ENCODE data around the gene ITPRIPL2. TPM values are rescaled to one million over a fixed set of nuclear protein-coding genes. Genes with fewer than 3 reads are reported as not detected.

ITPRIPL2 gene
- total RNA-seq, 1 donor from 2014 or later: 71.2 TPM

GRCh38 chr16:19092653-19093410 lies 20.9 kb upstream of the ITPRIPL2 start:
- DNase-seq (ENCODE audit: extremely low spot score in 2 of 2): no peak
- intact Hi-C loops (cut with DNase I): no loop called here

DNA sequence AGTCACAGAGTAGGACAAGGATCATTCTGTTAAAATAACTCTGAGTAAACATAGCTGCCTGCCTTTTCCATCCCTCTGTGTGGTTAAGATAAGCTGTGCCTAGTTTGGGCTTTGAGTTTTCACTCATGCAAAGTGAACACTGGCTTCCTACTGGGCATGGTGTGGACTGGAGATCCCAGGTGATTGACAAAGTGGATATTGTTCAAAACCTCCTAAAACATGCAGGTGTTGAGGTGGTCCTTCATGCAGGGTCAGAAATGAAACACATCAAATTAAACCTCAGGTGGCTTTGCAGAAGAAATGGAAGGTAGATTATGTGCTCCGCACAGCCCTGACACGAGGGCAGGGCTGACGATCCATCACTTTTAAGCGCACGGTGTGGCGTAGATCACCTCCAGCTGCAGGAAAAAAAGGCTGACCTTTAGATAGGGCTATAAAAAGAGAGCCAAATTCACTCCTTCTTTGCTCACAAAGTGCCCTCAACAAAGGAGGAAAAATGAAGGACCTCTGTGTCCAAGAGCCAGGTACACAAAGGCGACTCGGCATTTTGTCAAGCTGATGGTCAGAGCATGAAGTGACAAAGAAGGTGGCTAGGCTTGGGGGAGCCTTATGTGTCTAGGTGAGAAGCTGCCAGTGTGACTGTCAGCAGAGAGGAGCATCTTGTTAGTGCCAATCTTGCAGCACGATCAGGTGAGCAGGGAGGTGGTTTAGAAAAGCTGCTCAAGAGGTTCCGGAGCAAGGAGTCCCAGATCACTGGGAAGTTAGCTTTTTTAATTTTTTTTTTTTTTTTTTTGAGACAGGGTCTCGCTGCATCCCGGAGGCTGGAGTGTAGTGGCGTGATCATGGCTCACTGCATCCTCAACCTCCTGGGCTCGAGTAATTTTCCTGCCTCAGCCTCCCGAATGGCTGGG lies 19.9 kb upstream of the ITPRIPL2 start:
- no peak overlapping the region for H3K4me3 ChIP-seq
- TF ChIP-seq, protein P1, sequence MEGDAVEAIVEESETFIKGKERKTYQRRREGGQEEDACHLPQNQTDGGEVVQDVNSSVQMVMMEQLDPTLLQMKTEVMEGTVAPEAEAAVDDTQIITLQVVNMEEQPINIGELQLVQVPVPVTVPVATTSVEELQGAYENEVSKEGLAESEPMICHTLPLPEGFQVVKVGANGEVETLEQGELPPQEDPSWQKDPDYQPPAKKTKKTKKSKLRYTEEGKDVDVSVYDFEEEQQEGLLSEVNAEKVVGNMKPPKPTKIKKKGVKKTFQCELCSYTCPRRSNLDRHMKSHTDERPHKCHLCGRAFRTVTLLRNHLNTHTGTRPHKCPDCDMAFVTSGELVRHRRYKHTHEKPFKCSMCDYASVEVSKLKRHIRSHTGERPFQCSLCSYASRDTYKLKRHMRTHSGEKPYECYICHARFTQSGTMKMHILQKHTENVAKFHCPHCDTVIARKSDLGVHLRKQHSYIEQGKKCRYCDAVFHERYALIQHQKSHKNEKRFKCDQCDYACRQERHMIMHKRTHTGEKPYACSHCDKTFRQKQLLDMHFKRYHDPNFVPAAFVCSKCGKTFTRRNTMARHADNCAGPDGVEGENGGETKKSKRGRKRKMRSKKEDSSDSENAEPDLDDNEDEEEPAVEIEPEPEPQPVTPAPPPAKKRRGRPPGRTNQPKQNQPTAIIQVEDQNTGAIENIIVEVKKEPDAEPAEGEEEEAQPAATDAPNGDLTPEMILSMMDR (IDR thresholded peaks at IDR 0.05): no peak
- TF ChIP-seq POLR2AphosphoS5 (IDR thresholded peaks at IDR 0.05; ENCODE audit: insufficient read depth in 1 of 2, low read depth in 1 of 2) (no peak), POLR2A (IDR thresholded peaks at IDR 0.05) (no peak)
- H3K27me3 ChIP-seq: no peaks in the 10 kb centered on the region
- no peaks in the 10 kb centered on the region for H3K4me1 ChIP-seq
- no peaks in the 10 kb centered on the region for H3K9me3 ChIP-seq
- H3K36me3 ChIP-seq: no peaks in the 10 kb centered on the region
- DNase-seq (ENCODE audit: extremely low spot score in 2 of 2): no peak
- H3K27ac ChIP-seq: no peak overlapping the region
- intact Hi-C loops (cut with DNase I): no loop called here

More at GRCh38 chr16:19092653-19093410, 20.9 kb upstream of the ITPRIPL2 start:
- no peaks in the 10 kb centered on the region for H3K4me1 ChIP-seq
- H3K36me3 ChIP-seq: no peaks in the 10 kb centered on the region
- no peaks in the 10 kb centered on the region for H3K9me3 ChIP-seq
- H3K27ac ChIP-seq: no peak overlapping the region
- TF ChIP-seq POLR2AphosphoS5 (IDR thresholded peaks at IDR 0.05; ENCODE audit: insufficient read depth in 1 of 2, low read depth in 1 of 2) (no peak), POLR2A (IDR thresholded peaks at IDR 0.05) (no peak)
- TF ChIP-seq, protein P1 (IDR thresholded peaks at IDR 0.05): no peak
- no peaks in the 10 kb centered on the region for H3K27me3 ChIP-seq
- H3K4me3 ChIP-seq: no peak overlapping the region

GRCh38 chr16:19094542-19095365 lies 19.0 kb upstream of the ITPRIPL2 start:
- H3K4me1 ChIP-seq: no peaks in the 10 kb centered on the region
- H3K9me3 ChIP-seq: no peaks in the 10 kb centered on the region
- intact Hi-C loops (cut with DNase I): no loop called here
- no peak overlapping the region for H3K4me3 ChIP-seq
- H3K27me3 ChIP-seq: no peaks in the 10 kb centered on the region
- TF ChIP-seq, protein P1 (IDR thresholded peaks at IDR 0.05): no peak
- TF ChIP-seq POLR2AphosphoS5 (IDR thresholded peaks at IDR 0.05; ENCODE audit: insufficient read depth in 1 of 2, low read depth in 1 of 2): no peak
- no peak for TF ChIP-seq POLR2A (IDR thresholded peaks at IDR 0.05)
- H3K36me3 ChIP-seq: no peaks in the 10 kb centered on the region
- no peak for DNase-seq (ENCODE audit: extremely low spot score in 2 of 2)
- H3K27ac ChIP-seq: no peak overlapping the region

DNA sequence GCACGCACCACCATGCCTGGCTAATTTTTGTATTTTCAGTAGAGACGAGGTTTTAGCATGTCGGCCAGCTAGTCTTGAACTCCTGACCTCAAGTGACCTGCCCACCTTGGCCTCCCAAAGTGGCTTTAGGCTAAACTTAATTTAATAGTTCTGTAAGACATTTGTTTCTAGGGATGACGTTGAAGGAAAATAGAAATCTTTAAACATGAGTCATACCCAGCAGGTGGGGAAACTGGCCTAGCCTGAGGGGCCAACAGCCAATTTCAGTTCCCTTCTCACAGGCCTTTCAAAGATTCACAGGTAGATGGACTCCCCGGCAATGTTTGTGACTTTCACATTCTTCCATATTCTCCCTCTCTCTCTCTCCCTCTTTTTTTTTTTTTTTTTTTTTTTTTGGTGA lies 18.1 kb upstream of the ITPRIPL2 start:
- Histone ChIP-seq H3K27me3 (no peaks in the 10 kb centered on the region), H3K27ac (no peak overlapping the region), H3K36me3 (no peaks in the 10 kb centered on the region), H3K4me1 (no peaks in the 10 kb centered on the region), H3K9me3 (no peaks in the 10 kb centered on the region), H3K4me3 (no peak overlapping the region)
- TF ChIP-seq POLR2A (IDR thresholded peaks at IDR 0.05) (no peak), POLR2AphosphoS5 (IDR thresholded peaks at IDR 0.05; ENCODE audit: insufficient read depth in 1 of 2, low read depth in 1 of 2) (no peak)
- TF ChIP-seq, protein P1 (IDR thresholded peaks at IDR 0.05): no peak
- intact Hi-C loops (cut with DNase I): no loop called here
- DNase-seq (ENCODE audit: extremely low spot score in 2 of 2): no peak

Data from vagina (tissue), 2 donors.